HEK293T (cell line): ENCODE data around the gene PREX1.

ENCODE experiments used
- BHLHE40 ChIP-seq: fragments of 450-650 bp; IDR thresholded peaks from 2 replicates; pipeline ENCODE4 v1.6.1; 2016; ENCODE audit warnings: mild to moderate bottlenecking, moderate library complexity, borderline replicate concordance
- ELF4 ChIP-seq: fragments of 450-650 bp; IDR thresholded peaks from 2 replicates; pipeline ENCODE4 v1.6.1; 2017; ENCODE audit warnings: antibody characterized with exemption
- FOXK2 ChIP-seq: fragments of 450-650 bp; IDR thresholded peaks from 2 replicates; pipeline ENCODE4 v1.6.1; 2016; ENCODE audit warnings: mild to moderate bottlenecking
- FOXM1 ChIP-seq: fragments of 450-650 bp; IDR thresholded peaks from 2 replicates; pipeline ENCODE4 v1.6.1; 2017; ENCODE audit warnings: mild to moderate bottlenecking, borderline replicate concordance
- L3MBTL2 ChIP-seq: fragments of 450-650 bp; conservative IDR thresholded peaks from 2 replicates; pipeline ENCODE4 v1.6.1; 2016; ENCODE audit warnings: mild to moderate bottlenecking
- NFRKB ChIP-seq: fragments of 450-650 bp; IDR thresholded peaks from 2 replicates; pipeline ENCODE4 v1.6.1; 2016; ENCODE audit warnings: mild to moderate bottlenecking, moderate library complexity
- PKNOX1 ChIP-seq: fragments of 450-650 bp; IDR thresholded peaks from 2 replicates; pipeline ENCODE4 v1.6.1; 2016
- SP1 ChIP-seq: fragments of 450-650 bp; IDR thresholded peaks from 2 replicates; pipeline ENCODE4 v1.6.1; 2017
- SUZ12 ChIP-seq: fragments of 450-650 bp; IDR thresholded peaks from 2 replicates; pipeline ENCODE4 v1.6.1; 2016; ENCODE audit warnings: mild to moderate bottlenecking
- TARDBP ChIP-seq: fragments of 450-650 bp; IDR thresholded peaks from 2 replicates; pipeline ENCODE4 v1.6.1; 2016

- TF ChIP-seq SUZ12 (no peak), FOXM1 (no peak), PKNOX1 (no peak), SP1 (no peak), ELF4 (no peak), FOXK2 (no peak), TARDBP (no peak), NFRKB (no peak), L3MBTL2 (no peak), BHLHE40 (no peak)
Measured at GRCh38 chr20:48758206-48758820, 69.5 kb downstream of the PREX1 start.
